ENCODE data around the gene WFDC8. TPM values are rescaled to one million over a fixed set of nuclear protein-coding genes. Genes with fewer than 3 reads are reported as not detected.
"Not testable (repeated sequence)": the region's sequence is repeated elsewhere in the genome, so short reads cannot be mapped to it uniquely, and the experiment has no call there.

The WFDC8 gene
- polyA plus RNA-seq (2013, experiment 1 of 2; ENCODE audit: insufficient read length) = not detected
- not detected for polyA plus RNA-seq (2013, experiment 2 of 2; ENCODE audit: insufficient read length)

DNA sequence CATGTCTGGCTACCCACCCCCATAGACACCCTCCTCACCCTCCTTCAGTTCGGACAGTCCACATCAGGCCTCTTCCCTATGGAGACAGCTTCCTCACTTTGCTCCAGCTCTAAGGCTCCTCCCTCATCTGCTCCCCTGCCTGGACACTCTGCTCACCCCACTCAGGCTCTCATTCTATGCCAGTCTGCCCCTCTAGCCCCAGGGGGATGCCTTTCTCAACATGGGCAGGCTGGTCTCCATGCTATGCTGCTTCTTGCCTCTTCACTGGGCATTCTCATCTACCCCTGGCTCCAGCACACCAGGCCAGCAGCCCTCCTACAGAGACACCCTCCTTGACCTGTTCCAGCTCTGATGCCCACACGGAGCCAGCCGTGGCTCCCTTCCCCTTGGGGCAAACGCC, at the start of gene WFDC8:
Gene WFDC8 (minus strand): TSS at position 101 of the 400 bp plus-strand sequence. CDS start 37 bp downstream, at position 64.
- DNase-seq = no peak

DNA sequence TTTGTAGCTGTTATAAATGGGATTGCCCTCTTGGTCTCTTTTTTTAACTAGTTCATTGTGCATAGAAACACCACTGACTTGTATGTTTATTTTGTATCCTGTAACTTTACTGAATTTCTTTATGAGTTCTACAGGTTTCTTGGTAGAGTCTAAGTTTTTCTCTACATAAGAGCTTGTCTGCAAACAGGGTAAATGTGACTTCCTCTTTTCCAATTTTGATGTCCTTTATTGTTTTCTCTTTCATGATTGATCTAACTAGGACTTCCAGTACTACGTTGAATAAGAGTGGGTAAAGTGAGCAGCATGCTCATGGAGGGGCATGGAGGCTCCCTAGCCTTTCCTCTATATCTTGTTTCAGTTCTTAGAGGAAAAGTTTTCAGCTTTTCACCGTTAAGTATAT, 47.5 kb upstream of the WFDC8 start:
- DNase-seq = no peak

DNA sequence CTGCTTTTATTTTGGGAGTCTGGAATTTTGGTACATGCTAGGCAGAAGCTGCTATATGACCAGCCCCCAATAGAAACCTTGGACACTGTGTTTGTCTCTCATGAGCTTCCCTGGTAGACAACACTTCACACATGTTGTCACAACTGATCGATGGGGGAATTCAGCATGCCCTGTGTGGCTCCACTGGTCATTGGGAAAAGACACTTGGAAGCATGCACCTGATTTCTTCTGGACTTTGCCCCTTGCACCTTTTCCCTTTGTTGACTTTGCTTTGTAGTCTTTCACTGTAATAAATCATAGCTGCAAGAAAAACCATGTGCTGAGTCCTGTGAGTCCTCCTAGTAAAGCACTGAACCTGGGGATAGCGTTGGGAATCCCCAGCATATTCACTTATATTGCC, 42.5 kb upstream of the WFDC8 start:
- no peak for DNase-seq

DNA sequence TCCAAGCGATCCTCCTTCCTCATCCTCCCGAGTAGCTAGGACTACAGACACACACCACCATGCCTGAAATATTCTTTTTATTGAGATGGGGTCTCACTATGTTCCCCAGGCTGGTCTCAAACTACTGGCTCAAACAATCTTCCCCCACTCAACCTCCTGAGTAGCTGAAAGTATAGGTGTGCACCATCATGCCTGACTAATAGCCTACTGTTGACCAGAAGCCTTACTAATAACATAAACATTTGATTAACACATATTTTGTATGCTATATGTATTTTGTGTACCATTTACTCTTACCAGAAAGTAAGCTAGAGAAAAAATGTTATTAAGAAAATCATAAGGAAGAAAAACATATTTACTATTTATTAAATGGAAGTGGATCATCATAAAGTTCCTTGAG, 38.5 kb upstream of the WFDC8 start:
- no peak for DNase-seq

DNA sequence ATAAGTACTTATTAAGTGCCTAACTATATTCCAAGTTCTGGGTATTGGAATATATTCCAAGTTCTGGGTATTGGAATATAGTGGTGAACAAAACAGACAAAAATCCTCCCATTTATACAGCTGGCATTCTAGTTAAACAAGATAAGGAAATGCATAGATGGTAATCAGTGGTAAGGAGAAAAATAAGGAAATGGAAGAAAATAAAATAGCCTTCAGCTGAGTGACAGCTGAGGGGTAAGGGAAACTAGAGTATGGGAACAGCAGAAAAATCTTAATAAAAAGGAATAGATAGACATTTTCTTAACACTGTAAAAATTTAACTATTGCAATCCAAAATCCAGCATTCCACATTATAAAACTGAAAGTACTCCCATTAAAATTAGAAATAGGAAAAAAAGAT, 33.2 kb upstream of the WFDC8 start:
- no peak for DNase-seq

DNA sequence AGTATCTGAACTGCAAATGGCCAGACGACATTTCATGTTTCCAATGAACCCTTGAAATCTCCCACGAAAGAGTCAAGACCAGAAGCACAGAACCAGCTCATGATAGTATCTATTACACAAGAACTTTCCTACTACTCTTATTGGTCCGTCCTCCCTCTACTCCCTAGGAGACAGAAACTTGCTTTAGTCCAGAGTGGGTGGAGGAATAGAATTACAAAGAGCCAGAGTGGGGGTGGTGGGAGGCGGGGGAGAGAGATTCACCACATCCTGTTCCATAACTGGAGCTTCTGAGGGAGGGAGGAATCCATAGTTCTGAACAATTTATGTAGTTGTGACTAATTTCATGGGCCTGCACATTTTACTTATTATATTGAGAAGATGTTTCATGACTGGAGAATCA, 32.0 kb upstream of the WFDC8 start:
- DNase-seq = peak; percentile 87

DNA sequence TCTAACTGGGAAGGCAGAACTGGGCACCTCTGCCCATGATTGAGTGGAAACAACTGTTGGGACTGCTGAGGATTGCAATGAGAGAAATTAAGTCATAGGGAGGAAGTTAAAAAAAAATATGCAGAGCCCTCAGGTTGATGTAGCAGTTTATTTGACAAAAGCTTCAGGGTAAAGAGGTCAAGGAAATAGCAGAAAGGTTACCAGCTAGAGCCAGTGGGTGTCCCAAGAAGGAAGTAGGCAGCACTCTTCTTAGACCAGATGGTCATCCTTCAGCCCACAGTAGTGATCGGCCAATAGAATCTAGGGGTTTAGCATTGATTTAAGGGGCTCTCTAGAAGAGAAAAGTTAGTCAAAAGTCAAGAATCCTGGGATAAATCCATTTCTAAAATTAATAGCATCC, 28.7 kb upstream of the WFDC8 start:
- DNase-seq = no peak

DNA sequence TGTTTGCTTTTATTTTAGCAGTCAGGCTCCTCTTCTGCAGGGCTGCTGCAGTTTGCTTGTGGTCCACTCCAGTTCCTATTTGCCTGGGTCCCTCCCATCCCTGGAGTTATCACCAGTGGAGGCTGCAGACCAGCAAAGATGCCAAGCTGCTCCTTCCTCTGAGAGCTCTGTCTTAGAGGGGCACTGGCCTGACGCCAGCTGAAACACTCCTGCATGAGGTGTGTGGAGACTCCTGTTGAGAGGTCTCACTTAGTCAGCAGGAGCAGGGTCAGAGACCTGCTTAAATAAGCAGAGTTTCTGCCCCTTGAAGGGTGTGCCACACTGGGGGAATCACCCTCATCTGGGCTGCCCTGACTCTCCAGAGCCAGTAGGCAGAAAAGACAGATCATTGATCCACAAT, 16.2 kb upstream of the WFDC8 start:
- no peak for DNase-seq

DNA sequence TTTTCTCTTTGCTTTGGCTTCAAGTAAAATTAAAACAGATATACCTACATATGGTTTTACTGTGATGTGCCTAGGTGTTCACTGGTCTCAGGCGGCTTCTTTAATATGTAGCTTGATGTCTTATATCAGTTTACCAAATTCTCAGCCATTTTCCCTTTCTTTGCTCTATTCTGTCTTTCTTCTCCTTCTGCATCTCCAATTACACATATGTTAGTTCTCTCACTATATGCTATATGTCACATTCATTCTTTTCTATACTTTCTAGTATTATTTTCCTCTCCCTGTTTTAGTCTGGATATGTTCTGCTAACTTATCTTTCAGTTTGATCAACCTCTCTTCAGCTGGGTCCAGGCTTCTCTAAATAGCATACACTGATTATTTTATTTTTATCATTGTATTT, 14.4 kb upstream of the WFDC8 start:
- DNase-seq = no peak

DNA sequence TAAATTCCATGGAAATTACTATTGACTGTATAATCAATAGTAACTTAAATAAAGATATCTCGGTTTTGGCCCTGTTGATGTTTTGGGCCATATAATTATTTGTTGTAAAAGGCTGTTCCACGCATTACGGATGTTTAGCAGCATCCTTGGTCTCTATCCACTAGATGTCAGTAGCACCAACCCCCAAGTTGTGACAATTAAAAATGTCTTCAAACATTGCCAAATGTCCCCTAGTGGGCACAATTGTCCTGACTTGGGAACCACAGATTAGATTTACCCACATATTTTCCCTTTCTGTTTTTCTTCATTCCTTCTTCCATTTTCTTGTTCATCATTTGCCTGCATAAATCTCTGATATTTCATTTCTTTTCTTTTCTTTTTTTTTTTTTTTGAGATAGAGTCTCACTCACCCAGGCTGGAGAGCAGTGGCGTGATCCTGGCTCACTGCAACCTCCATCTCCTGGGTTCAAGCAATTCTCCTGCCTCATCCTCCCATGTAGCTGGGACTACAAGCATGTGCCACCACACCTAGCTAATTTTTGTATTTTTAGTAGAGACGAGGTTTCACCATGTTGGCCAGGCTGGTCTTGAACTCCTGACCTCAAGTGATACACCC, 13.6 kb upstream of the WFDC8 start:
- peak; percentile 68 for DNase-seq

DNA sequence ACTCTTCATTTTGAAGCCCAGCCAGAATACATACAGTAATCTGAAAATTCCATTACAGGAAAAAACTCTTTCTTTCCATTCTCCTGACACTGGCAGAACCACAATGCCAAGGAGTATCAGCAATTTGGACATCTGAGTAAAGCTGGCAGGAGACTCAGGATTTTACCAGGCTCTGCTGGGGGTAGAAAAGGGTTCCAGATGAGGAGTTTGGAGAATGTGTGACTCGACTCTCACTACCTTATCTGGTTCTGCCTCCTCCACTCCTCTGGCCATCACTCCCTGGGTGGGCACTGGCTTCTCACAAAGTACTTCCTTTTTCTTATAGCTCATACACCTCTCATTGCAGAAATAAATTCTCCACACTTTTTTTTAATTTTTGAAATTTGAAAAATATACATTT, 10.6 kb upstream of the WFDC8 start:
- DNase-seq = peak; percentile 1

DNA sequence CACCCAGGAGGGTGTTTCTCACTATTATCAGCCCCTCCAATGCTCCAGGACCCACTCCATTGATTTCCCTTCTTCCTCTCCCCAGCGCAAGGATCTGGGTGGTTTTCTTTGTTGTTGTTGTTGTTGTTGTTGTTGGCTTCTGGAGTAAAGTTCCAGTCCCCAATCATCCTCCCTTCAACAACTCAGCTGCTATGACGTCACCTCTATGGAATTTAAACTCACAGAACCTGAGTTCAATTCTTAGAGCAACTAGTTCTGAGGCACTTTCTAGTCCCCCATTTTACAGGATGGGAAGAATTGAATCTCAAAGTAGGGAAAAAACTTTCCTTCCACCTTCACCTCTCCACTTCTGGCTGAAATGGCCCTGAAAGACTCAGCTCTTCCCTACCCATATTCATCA, 9.7 kb upstream of the WFDC8 start:
- DNase-seq = no peak

DNA sequence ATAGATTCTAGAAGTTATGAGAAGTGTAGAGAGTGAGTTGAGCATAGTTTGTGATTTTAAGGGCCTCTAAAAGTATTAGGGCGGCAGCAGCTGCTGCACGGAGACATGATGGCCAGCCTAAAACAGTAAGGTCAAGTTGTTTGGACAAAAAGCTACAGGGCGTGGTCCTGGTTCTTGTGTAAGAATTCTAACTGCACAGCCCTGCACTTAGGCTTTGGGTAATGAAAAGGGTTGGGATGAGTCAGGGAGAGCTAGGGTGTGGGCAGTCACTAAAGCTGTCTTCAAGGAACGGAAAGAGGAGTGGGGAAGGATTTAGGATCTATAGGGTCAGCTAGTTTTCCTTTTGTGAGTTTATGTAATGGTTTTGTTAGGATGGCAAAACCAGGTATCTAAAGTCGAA, 6.9 kb upstream of the WFDC8 start:
- DNase-seq = not testable (repeated sequence)

DNA sequence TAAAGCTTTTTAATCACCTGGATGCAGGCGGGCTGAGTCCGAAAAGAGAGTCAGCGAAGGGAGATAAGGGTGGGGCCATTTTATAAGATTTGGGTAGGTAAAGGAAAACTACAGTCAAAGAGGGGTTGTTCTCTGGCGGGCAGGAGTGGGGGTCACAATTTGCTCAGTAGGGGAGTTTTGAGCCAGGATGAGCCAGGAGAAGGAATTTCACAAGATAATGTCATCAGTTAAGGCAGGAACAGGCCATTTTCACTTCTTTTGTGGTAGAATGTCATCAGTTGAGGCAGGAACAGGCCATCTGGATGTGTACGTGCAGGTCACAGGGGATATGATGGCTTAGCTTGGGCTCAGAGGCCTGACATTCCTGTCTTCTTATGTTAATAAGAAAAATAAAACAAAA, 5.2 kb upstream of the WFDC8 start:
- not testable (repeated sequence) for DNase-seq

DNA sequence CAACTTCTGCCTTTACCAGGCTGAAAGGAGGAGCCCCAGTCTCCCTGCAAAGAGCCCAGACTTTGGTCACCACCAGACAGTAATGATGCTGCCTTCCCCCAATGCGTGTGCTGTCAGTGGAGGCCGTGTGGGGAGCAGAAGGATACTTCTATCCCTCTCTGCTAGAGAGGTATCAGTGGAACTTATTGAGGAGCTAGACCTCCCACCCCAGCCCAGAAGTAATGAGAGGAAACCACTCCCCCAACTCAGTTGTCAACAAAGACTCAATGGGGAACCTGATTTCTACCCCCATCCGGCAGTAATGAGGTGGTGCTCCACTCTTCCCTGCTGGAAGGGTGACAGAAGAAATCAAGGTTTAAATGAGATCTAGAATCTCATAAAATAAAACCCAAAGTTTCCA, 4.4 kb upstream of the WFDC8 start:
- no peak for DNase-seq

DNA sequence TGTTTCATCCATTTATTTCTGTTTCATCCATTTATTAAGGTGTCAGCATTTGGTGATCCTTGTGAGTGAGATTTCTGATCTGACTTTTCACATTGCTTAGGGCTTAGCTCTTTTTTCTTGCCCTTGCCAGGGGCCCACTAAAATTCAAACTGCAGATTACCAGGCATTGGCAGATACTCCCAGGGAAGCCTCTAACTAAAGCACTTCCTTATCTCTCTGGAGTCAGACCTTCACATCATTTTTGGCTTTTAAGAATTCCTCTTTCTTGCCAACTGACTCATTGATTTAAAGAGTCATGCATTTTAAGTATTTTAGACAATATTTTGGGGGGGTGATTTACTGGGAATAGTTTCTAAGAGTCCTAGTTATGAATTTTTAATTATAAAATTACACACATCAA, 2.6 kb upstream of the WFDC8 start:
- DNase-seq = peak; percentile 1

DNA sequence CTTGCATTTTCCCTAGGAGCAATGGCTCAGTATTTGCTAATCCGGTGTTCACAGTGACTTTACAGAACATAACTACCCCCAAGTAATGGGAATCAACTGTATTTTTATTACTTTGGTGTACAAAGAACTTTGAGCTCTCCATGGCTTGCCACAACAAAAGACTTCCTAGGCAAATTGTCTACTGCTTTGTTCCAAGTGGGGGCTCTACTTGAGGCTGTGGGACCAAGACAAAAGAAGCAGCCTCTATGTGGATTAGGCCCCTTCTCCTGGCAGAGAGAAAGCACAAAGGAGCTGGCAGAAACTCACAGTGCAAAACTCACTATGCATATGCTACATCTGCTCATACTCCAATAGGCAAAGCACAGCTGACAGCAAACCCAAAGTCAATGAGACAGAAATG, 853 bp downstream of the WFDC8 start:
- DNase-seq = no peak

DNA sequence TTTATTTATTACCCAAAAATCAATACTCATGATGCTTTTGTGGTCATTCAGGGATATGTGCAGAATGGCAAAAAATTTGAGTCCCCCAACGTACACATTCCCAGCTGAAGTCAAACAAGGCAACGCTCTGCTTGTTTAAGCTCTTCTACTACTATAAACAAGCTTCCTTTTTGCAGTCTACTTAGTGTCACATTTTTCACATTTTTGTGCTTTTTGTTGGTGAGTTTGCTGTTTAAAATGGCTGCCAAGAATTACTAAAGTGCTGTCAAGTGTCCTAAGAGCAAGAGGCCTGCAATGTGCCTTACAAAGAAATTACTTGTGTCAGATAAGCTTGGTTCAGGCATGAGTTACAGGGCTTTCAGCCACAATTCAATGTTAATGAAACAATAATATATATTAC, 2.1 kb downstream of the WFDC8 start:
- DNase-seq = peak; percentile 34

DNA sequence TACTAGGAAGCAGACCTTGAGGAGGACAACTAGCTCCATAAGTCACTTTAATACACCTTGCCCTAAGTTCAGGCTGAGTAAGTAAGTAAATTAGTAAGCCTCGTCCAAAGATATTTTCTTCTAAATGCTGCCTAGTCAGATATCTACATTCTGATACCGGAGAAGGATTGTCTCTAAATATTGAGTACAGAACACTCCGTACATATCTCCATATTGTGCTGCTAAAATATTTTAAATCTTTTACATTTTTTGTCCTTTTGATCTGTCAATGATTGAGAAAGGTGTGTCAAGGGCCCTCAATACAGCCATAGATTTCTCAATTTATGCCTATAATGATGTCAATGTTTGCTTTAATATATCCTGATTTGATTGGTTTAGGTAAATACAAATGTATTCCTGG, 3.2 kb downstream of the WFDC8 start:
- no peak for DNase-seq

DNA sequence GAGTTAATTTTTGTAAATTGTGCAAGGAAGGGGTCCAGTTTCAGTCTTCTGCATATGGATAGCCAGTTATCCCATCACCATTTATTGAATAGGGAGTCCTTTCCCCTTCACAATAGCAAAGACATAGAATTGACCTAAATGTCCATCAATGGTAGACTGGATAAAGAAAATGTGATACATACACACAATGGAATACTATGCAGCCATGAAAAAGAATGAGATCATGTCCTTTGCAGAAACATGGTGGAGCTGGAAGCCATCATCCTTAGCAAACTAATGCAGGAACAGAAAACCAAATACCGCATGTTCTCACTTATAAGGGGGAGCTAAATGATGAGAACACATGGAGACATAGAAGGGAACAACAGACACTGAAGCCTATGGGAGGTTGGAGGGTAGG, 9.4 kb downstream of the WFDC8 start:
- not testable (repeated sequence) for DNase-seq

DNA sequence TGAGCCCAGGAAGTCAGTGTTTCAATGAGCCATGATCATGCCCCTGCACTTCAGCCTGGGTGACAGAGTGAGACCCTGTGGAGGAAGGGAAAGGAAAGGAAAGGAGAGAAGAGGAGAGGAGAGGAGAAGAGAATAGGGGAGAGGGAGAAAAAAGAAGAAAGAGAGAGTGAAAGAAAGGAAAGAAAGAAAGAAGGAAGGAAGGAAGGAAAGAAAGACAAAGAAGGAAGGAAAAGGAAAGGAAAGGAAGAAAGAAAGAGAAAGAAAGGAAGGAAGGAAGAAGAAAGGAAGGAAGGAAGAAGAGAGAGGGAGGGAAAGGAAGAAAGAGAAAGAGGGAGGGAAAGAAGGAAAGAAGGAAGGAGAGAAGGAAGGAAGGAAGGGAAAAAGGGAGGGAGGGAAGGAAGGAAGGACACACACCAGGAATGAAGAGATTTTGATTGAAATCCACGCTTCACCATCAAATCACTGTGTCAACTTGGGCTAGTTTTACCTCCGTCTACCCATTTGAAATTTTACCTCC, 14.3 kb downstream of the WFDC8 start:
- DNase-seq = no peak

DNA sequence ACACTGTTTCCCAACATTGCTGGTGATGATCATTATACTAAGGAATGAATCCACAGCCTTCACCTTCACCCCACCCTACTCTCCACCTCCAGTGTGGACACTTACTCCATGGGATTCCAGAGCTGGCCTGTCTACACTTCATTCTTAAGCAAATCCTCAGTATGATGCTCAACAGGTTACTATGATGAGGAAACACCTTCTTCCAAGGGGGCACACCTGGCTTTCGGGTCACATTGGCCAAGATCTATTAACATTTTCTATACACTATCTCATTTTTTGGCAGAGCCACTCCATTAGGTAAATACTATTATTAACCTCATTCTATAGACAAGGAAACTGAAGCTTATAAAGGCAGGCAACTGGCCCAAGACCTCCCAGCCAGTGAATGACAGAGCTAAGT, 23.9 kb downstream of the WFDC8 start:
- no peak for DNase-seq

DNA sequence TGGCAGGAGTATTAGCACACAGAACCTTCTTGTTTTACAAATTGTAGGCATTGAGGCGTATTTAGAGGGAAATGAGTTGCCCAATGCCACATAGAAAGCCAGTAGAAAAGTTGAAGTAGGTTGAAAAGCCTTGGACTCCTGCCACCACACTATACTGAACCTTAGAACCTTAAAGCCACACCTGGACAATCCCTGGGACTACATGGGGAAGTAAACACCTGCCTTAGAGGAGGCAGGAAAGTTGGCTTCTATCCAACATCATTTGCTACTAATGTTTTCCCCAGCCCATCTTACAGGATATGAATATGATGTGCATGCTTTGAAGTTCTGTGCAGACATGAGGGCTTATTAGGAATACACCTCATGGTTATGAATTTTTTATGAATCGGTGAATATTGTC, 26.6 kb downstream of the WFDC8 start:
- DNase-seq = no peak

DNA sequence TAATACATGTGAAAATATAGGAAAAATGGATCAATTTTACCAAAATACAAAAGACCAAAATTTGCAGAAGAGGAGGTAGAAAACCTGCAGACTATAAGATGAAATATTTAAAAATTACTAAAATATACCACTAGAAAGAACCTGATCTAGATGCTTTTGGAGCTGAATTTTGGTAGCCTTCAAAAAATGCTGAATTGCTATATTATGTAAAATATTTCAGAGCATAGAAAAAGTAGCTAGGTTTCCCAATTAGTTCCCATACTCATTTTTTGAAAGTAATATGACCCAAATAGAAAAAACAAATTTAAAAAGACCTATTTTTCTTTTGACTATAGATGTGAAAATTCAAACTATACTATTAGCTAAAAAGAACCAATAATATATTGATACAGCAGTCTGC, 28.3 kb downstream of the WFDC8 start:
- DNase-seq = no peak

DNA sequence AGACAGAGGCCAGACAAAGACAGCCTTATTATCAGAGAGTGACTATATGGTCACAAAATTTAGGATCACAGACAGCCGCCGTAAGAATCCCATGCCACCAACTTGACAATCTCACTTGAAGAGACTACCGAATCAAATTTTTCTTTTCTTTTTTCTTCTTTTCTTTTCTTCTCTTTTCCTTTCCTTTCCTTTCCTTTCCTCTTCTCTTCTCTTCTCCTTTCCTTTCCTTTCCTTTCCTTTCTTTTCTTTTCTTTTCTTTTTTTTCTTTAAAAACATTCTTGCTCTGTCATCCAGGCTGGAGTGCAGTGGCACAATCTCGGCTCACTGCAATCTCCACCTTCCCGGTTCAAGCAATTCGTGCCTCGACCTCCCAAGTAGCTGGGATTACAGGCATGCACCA, 30.7 kb downstream of the WFDC8 start:
- DNase-seq = no peak
